ENCODE results near the gene MRC2. TPM values are rescaled to one million over a fixed set of nuclear protein-coding genes. Genes with fewer than 3 reads are reported as not detected.

The MRC2 gene
- total RNA-seq, 1 experiment from 2014 or later = 10.7 TPM

- H4K20me1 ChIP-seq (ENCODE audit: insufficient read depth) = no peaks in the 10 kb centered on the region
- H3K9me3 ChIP-seq (ENCODE audit: control insufficient read depth in 1 of 2, insufficient read depth in 1 of 2, low read depth in 1 of 2, low read length in 2 of 2) = no peaks in the 10 kb centered on the region
- H3K4me3 ChIP-seq (replicated peaks in 1 of 2; ENCODE audit: low read depth in 1 of 2, low read length in 2 of 2) = no peak overlapping the region
- RAD21 ChIA-PET (ENCODE audit: low non-redundant PET in 1 of 2, low total read pairs in 2 of 2, uncharacterized antibody in 2 of 2, unreplicated experiment in 2 of 2) = interaction anchor here in 1 of 2 experiments (0.5 kb wide), 1 partner anchor 271 kb away, joined by 6 read pairs; no protein-coding TSS in a partner anchor
- no peak for DNase-seq (ENCODE audit: low read depth, low spot score)
- no peak; the same call in 1 of the 2 replicates for ATAC-seq
- POLR2A ChIA-PET = no interaction called here
- H3K79me2 ChIP-seq (ENCODE audit: insufficient read depth, low read length) = no peaks in the 10 kb centered on the region
- no peaks in the 10 kb centered on the region for H3K4me1 ChIP-seq (ENCODE audit: control insufficient read depth in 1 of 2, insufficient read depth in 2 of 2, low read length in 2 of 2)
- H3K27ac ChIP-seq (ENCODE audit: low read depth, low read length) = no peak overlapping the region
- no peaks in the 10 kb centered on the region for H3K27me3 ChIP-seq (ENCODE audit: insufficient read depth, low read length)
- no peaks in the 10 kb centered on the region for H3K36me3 ChIP-seq (ENCODE audit: control insufficient read depth in 1 of 2, insufficient read depth in 2 of 2, low read length in 2 of 2)
- no peak overlapping the region for H3K4me2 ChIP-seq (ENCODE audit: low read length)
- TF ChIP-seq FOSL1 (IDR thresholded peaks at IDR 0.05; ENCODE audit: low read depth) (no peak), MAX (IDR thresholded peaks at IDR 0.05) (no peak), YY1 (IDR thresholded peaks at IDR 0.05; ENCODE audit: extremely low read depth, insufficient replicate concordance, low read depth, low read length) (no peak), CTCF (IDR thresholded peaks at IDR 0.05 in 2 of 3, conservative IDR thresholded peaks at IDR 0.05 in 1 of 3; ENCODE audit: borderline replicate concordance in 1 of 3, insufficient read depth in 1 of 3, low read depth in 2 of 3, low read length in 2 of 3) (no peak), TCF7L2 (IDR thresholded peaks at IDR 0.05; ENCODE audit: borderline replicate concordance, extremely low read depth, insufficient read depth, insufficient read length) (no peak)
- no peaks in the 10 kb centered on the region for H3K9me2 ChIP-seq (ENCODE audit: insufficient read depth)
- H3K9ac ChIP-seq (ENCODE audit: low read length) = no peak overlapping the region
- intact Hi-C loops (cut with micrococcal nuclease) = no loop called here
- no TSS peak for BruUV-seq (replicated peaks)
- no peak overlapping the region for H2AFZ ChIP-seq (ENCODE audit: low read depth, low read length, poor library complexity, severe bottlenecking)
- CTCF ChIA-PET = no interaction called here
These were observed 54.5 kb downstream of the MRC2 start for GRCh38 chr17:62681939-62682381.

GRCh38 chr17:62684179-62684578, 56.7 kb downstream of the MRC2 start:
- H3K9ac ChIP-seq (ENCODE audit: low read length) = no peak overlapping the region
- ChIA-PET POLR2A (no interaction called here), CTCF (no interaction called here), RAD21 (ENCODE audit: low non-redundant PET in 1 of 2, low total read pairs in 2 of 2, uncharacterized antibody in 2 of 2, unreplicated experiment in 2 of 2) (no interaction called here)
- H3K4me3 ChIP-seq (replicated peaks in 1 of 2; ENCODE audit: low read depth in 1 of 2, low read length in 2 of 2) = no peak overlapping the region
- no peak for ATAC-seq
- intact Hi-C loops (cut with micrococcal nuclease) = no loop called here
- H3K9me2 ChIP-seq (ENCODE audit: insufficient read depth) = no peaks in the 10 kb centered on the region
- no peak for DNase-seq (ENCODE audit: low read depth, low spot score)
- no peak overlapping the region for H3K4me2 ChIP-seq (ENCODE audit: low read length)
- no peaks in the 10 kb centered on the region for H4K20me1 ChIP-seq (ENCODE audit: insufficient read depth)
- no peaks in the 10 kb centered on the region for H3K27me3 ChIP-seq (ENCODE audit: insufficient read depth, low read length)
- no peaks in the 10 kb centered on the region for H3K4me1 ChIP-seq (ENCODE audit: control insufficient read depth in 1 of 2, insufficient read depth in 2 of 2, low read length in 2 of 2)
- no peak overlapping the region for H2AFZ ChIP-seq (ENCODE audit: low read depth, low read length, poor library complexity, severe bottlenecking)
- no peak overlapping the region for H3K27ac ChIP-seq (ENCODE audit: low read depth, low read length)
- no TSS peak for BruUV-seq (replicated peaks)
- no peaks in the 10 kb centered on the region for H3K36me3 ChIP-seq (ENCODE audit: control insufficient read depth in 1 of 2, insufficient read depth in 2 of 2, low read length in 2 of 2)
- no peaks in the 10 kb centered on the region for H3K79me2 ChIP-seq (ENCODE audit: insufficient read depth, low read length)
- TF ChIP-seq POLR2AphosphoS5 (IDR thresholded peaks at IDR 0.05; ENCODE audit: low read depth, low read length) (no peak), SIN3A (IDR thresholded peaks at IDR 0.05; ENCODE audit: low read depth) (no peak), TCF7L2 (IDR thresholded peaks at IDR 0.05; ENCODE audit: borderline replicate concordance, extremely low read depth, insufficient read depth, insufficient read length) (no peak), ZNF274 (IDR thresholded peaks at IDR 0.05; ENCODE audit: low read depth, low read length) (no peak), MAX (IDR thresholded peaks at IDR 0.05) (no peak)
- no peaks in the 10 kb centered on the region for H3K9me3 ChIP-seq (ENCODE audit: control insufficient read depth in 1 of 2, insufficient read depth in 1 of 2, low read depth in 1 of 2, low read length in 2 of 2)
